H1 (cell line): ENCODE data around the gene CAMKMT. TPM values are rescaled to one million over a fixed set of nuclear protein-coding genes. Genes with fewer than 3 reads are reported as not detected.

Experiments
- CTCF ChIA-PET: fragments of 300-600 bp; sonication (Branson Sonifier 250); formaldehyde crosslinking; loops from one replicate; lab custom pipeline; 2021; ENCODE audit not compliant: partially characterized antibody; lab: Charles Lee
- POLR2A ChIA-PET: fragments of 300-600 bp; sonication (Branson Sonifier 250); formaldehyde crosslinking; loops from one replicate; lab custom pipeline; 2021; ENCODE audit warnings: inconsistent platforms; ENCODE audit not compliant: partially characterized antibody; lab: Charles Lee
- DNase-seq, 2 experiments: peaks; one replicate each; pipeline versions ENCODE4 v3.0.0 to v3.0.0-alpha.2; 2010 to 2022; ENCODE audit warnings: low spot score in 2 of 2, low read depth in 1 of 2, mixed read lengths in 1 of 2
- FAIRE-seq: peaks from 2 replicates; lab custom pipeline; 2011; peaks lifted over from hg19 to GRCh38; lab: Jason Lieb, UNC
- H2AFZ ChIP-seq: 2 replicates; pipeline ENCODE4 v1.8.1; 2012; ENCODE audit warnings: low read length, inconsistent platforms
- H2AK5ac ChIP-seq: 2 replicates; pipeline ENCODE4 v1.6.1; 2013; ENCODE audit warnings: low read depth, low read length
- H2BK120ac ChIP-seq: replicated peaks from 2 replicates; pipeline ENCODE3; 2013; ENCODE audit warnings: low read depth, low read length, inconsistent platforms
- H2BK12ac ChIP-seq: 2 replicates; pipeline ENCODE4 v1.6.1; 2013; ENCODE audit warnings: low read depth, low read length
- H2BK15ac ChIP-seq: 2 replicates; pipeline ENCODE4 v1.6.1; 2013; ENCODE audit warnings: low read length
- H2BK20ac ChIP-seq: 2 replicates; pipeline ENCODE4 v1.6.1; 2013; ENCODE audit warnings: low read length
- H2BK5ac ChIP-seq: 2 replicates; pipeline ENCODE4 v1.6.1; 2013; ENCODE audit warnings: low read depth, low read length
- H3K14ac ChIP-seq: 2 replicates; pipeline ENCODE4 v1.6.1; 2013; ENCODE audit warnings: inconsistent platforms; ENCODE audit not compliant: insufficient read length
- H3K18ac ChIP-seq: 2 replicates; pipeline ENCODE4 v1.6.1; 2013; ENCODE audit warnings: low read length; ENCODE audit errors: extremely low read depth
- H3K23ac ChIP-seq: 2 replicates; pipeline ENCODE4 v1.6.1; 2013; ENCODE audit warnings: inconsistent platforms; ENCODE audit not compliant: insufficient read length
- H3K23me2 ChIP-seq: 2 replicates; pipeline ENCODE4 v1.6.1; 2013; ENCODE audit warnings: low read depth, low read length
- H3K27ac ChIP-seq: 2 replicates; pipeline ENCODE4 v1.6.1; 2011; ENCODE audit warnings: low read depth, low read length, inconsistent platforms
- H3K27me3 ChIP-seq, 4 experiments: replicated peaks in 1 of 4; 1 replicate in 1 of 4; 2 replicates in 3 of 4; pipeline versions ENCODE4 v1.6.1 to v1.8.1; 2011 to 2013; ENCODE audit warnings: low read length in 3 of 4, mild to moderate bottlenecking in 3 of 4, inconsistent platforms in 2 of 4, mixed read lengths in 2 of 4, moderate library complexity in 1 of 4; ENCODE audit not compliant: control insufficient read depth in 3 of 4, insufficient read depth in 3 of 4; ENCODE audit errors: extremely low read depth in 1 of 4
- H3K36me3 ChIP-seq, 4 experiments: 2 replicates each; pipeline versions ENCODE4 v1.6.1 to v1.8.1; 2011 to 2013; ENCODE audit warnings: mild to moderate bottlenecking in 4 of 4, low read length in 3 of 4, moderate library complexity in 2 of 4, control low read depth in 1 of 4, inconsistent platforms in 1 of 4; ENCODE audit not compliant: insufficient read depth in 4 of 4, control insufficient read depth in 2 of 4
- H3K4ac ChIP-seq: replicated peaks from 2 replicates; pipeline ENCODE3; 2013; ENCODE audit warnings: low read length, low read depth, mixed read lengths, inconsistent platforms; ENCODE audit not compliant: insufficient read length
- H3K4me1 ChIP-seq, 4 experiments: replicated peaks in 1 of 4; 1 replicate in 1 of 4; 2 replicates in 3 of 4; pipeline versions ENCODE4 v1.6.1 to v1.8.1; 2011 to 2013; ENCODE audit warnings: low read length in 3 of 4, inconsistent platforms in 2 of 4, mixed read lengths in 1 of 4; ENCODE audit not compliant: insufficient read depth in 4 of 4, control insufficient read depth in 3 of 4
- H3K4me2 ChIP-seq, 2 experiments: 2 replicates each; pipeline versions ENCODE4 v1.6.1 to v1.8.1; 2011 to 2013; ENCODE audit warnings: low read depth in 2 of 2, low read length in 2 of 2, control low read depth in 1 of 2, inconsistent platforms in 1 of 2, mild to moderate bottlenecking in 1 of 2; ENCODE audit not compliant: insufficient read depth in 1 of 2
- H3K4me3 ChIP-seq, 4 experiments: fragments of 200-600, 300-600 bp in 1 of 4; sonication (generic), shearing (Covaris generic), sonication (Bioruptor Twin) in 1 of 4; 2 replicates each; pipeline versions ENCODE4 v1.5.1 to v1.8.1; 2011 to 2016; ENCODE audit warnings: low read length in 4 of 4, low read depth in 3 of 4, control low read depth in 2 of 4, inconsistent platforms in 2 of 4, mild to moderate bottlenecking in 2 of 4, mixed read lengths in 1 of 4, moderate library complexity in 1 of 4; ENCODE audit not compliant: insufficient read depth in 2 of 4; ENCODE audit errors: extremely low read depth in 1 of 4
- H3K56ac ChIP-seq: replicated peaks from 2 replicates; pipeline ENCODE3; 2013; ENCODE audit warnings: low read depth, mild to moderate bottlenecking, mixed read lengths, low read length, inconsistent platforms; ENCODE audit not compliant: insufficient read length
- H3K79me1 ChIP-seq: 2 replicates; pipeline ENCODE4 v1.6.1; 2013; ENCODE audit warnings: low read depth, low read length, control low read depth
- H3K79me2 ChIP-seq, 2 experiments: 2 replicates each; pipeline versions ENCODE4 v1.6.1 to v1.8.1; 2012 to 2013; ENCODE audit warnings: low read length in 2 of 2, mild to moderate bottlenecking in 2 of 2, inconsistent platforms in 1 of 2; ENCODE audit not compliant: insufficient read depth in 2 of 2, control insufficient read depth in 1 of 2
- H3K9ac ChIP-seq, 4 experiments: replicated peaks in 1 of 4; 1 replicate in 1 of 4; 2 replicates in 3 of 4; pipeline versions ENCODE4 v1.6.1 to v1.8.1; 2011 to 2013; ENCODE audit warnings: low read depth in 3 of 4, low read length in 3 of 4, control low read depth in 2 of 4, mild to moderate bottlenecking in 2 of 4, moderate library complexity in 2 of 4, inconsistent platforms in 1 of 4; ENCODE audit errors: extremely low read depth in 1 of 4
- H3K9me3 ChIP-seq, 2 experiments: 2 replicates each; pipeline versions ENCODE4 v1.6.1 to v1.8.1; 2012 to 2013; ENCODE audit warnings: mild to moderate bottlenecking in 2 of 2, moderate library complexity in 2 of 2, control low read depth in 1 of 2, inconsistent platforms in 1 of 2, low read depth in 1 of 2, low read length in 1 of 2, mixed read lengths in 1 of 2; ENCODE audit not compliant: insufficient read depth in 2 of 2
- H4K20me1 ChIP-seq, 2 experiments: replicated peaks in 1 of 2; 2 replicates each; pipeline versions ENCODE3 to v1.8.1; 2011 to 2013; ENCODE audit warnings: inconsistent platforms in 2 of 2, low read length in 2 of 2, mild to moderate bottlenecking in 1 of 2; ENCODE audit not compliant: insufficient read depth in 2 of 2, control insufficient read depth in 1 of 2
- H4K5ac ChIP-seq: 2 replicates; pipeline ENCODE4 v1.6.1; 2013; ENCODE audit warnings: low read length, low read depth, mixed read lengths, inconsistent platforms; ENCODE audit not compliant: insufficient read length
- H4K8ac ChIP-seq: 2 replicates; pipeline ENCODE4 v1.8.0; 2013; ENCODE audit warnings: mild to moderate bottlenecking, moderate library complexity, low read length, inconsistent platforms; ENCODE audit not compliant: insufficient read depth; ENCODE audit errors: extremely low read depth
- H4K91ac ChIP-seq: replicated peaks from 2 replicates; pipeline ENCODE3; 2013; ENCODE audit warnings: low read length, mixed read lengths, inconsistent platforms; ENCODE audit not compliant: insufficient read length
- CBX8 ChIP-seq: fragments of 300-800, 300-1000 bp; sonication (generic); IDR thresholded peaks from 2 replicates; pipeline ENCODE4 v1.7.1; 2016; ENCODE audit warnings: low read depth, low read length, borderline replicate concordance
- CHD1 ChIP-seq: IDR thresholded peaks from 2 replicates; pipeline ENCODE4 v1.6.1; 2012; ENCODE audit warnings: low read depth, low read length, improper control_type of control experiment
- CTBP2 ChIP-seq: IDR thresholded peaks from 2 replicates; pipeline ENCODE4 v1.7.0; 2011; ENCODE audit warnings: borderline replicate concordance, mild to moderate bottlenecking, moderate library complexity, mixed read lengths, low read length; ENCODE audit not compliant: insufficient read depth, insufficient read length
- EGR1 ChIP-seq: IDR thresholded peaks from 2 replicates; pipeline ENCODE4 v1.6.1; 2011; ENCODE audit warnings: low read depth, low read length, borderline replicate concordance
- KDM1A ChIP-seq: fragments of 200-600, 300-600 bp; sonication (generic); IDR thresholded peaks from 2 replicates; pipeline ENCODE4 v1.7.1; 2016; ENCODE audit warnings: mild to moderate bottlenecking, low read length, borderline replicate concordance
- KDM4A ChIP-seq: IDR thresholded peaks from one replicate; pipeline ENCODE4 v1.7.1; 2012; ENCODE audit warnings: low read depth, mild to moderate bottlenecking, moderate library complexity, low read length, inconsistent platforms; ENCODE audit not compliant: severe bottlenecking
- POLR2A ChIP-seq, 2 experiments: IDR thresholded peaks; 1 replicate in 1 of 2; 2 replicates in 1 of 2; pipeline ENCODE4 v1.6.1; 2011; ENCODE audit warnings: low read depth in 2 of 2, low read length in 2 of 2, mild to moderate bottlenecking in 2 of 2; ENCODE audit errors: control extremely low read depth in 1 of 2
- RAD21 ChIP-seq, 2 experiments: IDR thresholded peaks in 1 of 2; conservative IDR thresholded peaks in 1 of 2; 2 replicates each; pipeline ENCODE4 v1.6.1; 2011; ENCODE audit warnings: low read depth in 2 of 2, low read length in 2 of 2, improper control_type of control experiment in 1 of 2, inconsistent platforms in 1 of 2, mild to moderate bottlenecking in 1 of 2, moderate library complexity in 1 of 2
- SIN3A ChIP-seq, 2 experiments: IDR thresholded peaks in 1 of 2; conservative IDR thresholded peaks in 1 of 2; 2 replicates each; pipeline ENCODE4 v1.6.1; 2011 to 2012; ENCODE audit warnings: low read length in 2 of 2, improper control_type of control experiment in 1 of 2, low read depth in 1 of 2, mild to moderate bottlenecking in 1 of 2
- SIRT6 ChIP-seq: IDR thresholded peaks from one replicate; pipeline ENCODE4 v1.7.1; 2012; ENCODE audit warnings: low read length, inconsistent platforms
- SP2 ChIP-seq: IDR thresholded peaks from 2 replicates; pipeline ENCODE4 v1.6.1; 2012; ENCODE audit warnings: mild to moderate bottlenecking, low read length, inconsistent platforms
- SUZ12 ChIP-seq: fragments of 200-600 bp; sonication (generic); IDR thresholded peaks from 2 replicates; pipeline ENCODE4 v1.6.1; 2012; ENCODE audit warnings: mild to moderate bottlenecking, inconsistent platforms, low read length, moderate library complexity, mixed read lengths
- YY1 ChIP-seq: IDR thresholded peaks from 2 replicates; pipeline ENCODE4 v1.6.1; 2011; ENCODE audit warnings: low read depth, mild to moderate bottlenecking, low read length
- polyA plus RNA-seq, 7 experiments: library from polyadenylated mRNA; depleted of rRNA in 3 of 7; stranded (reverse) in 5 of 7; unstranded in 2 of 7; fragments of >200 nt in 5 of 7; fragments of 200-250 nt in 2 of 7; gene quantifications; 1 replicate in 5 of 7; 2 replicates in 1 of 7; 4 replicates in 1 of 7; pipeline versions ENCODE4 v1.2.1 to v1.2.3, GENCODE V29; 2011 to 2013; ENCODE audit warnings: missing spikeins in 2 of 7, mixed read lengths in 2 of 7
- total RNA-seq: library from RNA; stranded (reverse); fragmentation: NEBNext Ultra II Directional; extraction: Animal tissue kit (Norgen Biotek cat#: 25700); gene quantifications from 2 replicates; pipeline ENCODE4 v1.2.1, GENCODE V29; 2021

Gene CAMKMT
- total and polyA plus RNA-seq, 2 of the 8 experiments (the other 6 are each of a cell fraction or from before 2014, with no cell fraction given) = 14.7 to 22.4 TPM

DNA sequence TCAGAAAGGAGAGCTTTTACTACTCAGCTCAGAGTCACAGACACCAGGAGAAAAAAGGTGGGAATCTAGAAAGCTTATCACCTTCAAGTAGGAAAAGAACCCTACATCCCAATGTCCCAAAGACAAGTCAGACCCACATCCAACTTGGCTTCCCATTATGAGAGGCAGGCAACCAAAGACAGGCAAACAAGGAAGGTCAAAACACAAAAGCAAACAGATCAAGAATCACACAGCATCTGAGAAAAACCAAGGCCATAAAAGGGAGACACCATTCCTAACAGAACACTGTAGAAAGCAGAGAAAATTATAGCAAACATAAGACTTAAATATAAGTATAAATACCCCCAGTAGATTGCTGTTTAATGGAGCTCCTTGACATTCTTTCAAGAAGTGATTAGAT is 45.8 kb upstream of the CAMKMT start:
- H2BK20ac ChIP-seq = no peak overlapping the region
- no peaks in the 10 kb centered on the region for H3K4me1 ChIP-seq
- H2AFZ ChIP-seq = no peak overlapping the region
- H4K91ac ChIP-seq = no peak overlapping the region
- peaks cover 0 to 30% (median 12%) of the 10 kb centered on the region in 4 experiments; a peak in 4 of 8 replicates for H3K36me3 ChIP-seq
- H3K23me2 ChIP-seq = no peaks in the 10 kb centered on the region
- H3K79me2 ChIP-seq = no peaks in the 10 kb centered on the region
- no peak overlapping the region for H2BK12ac ChIP-seq
- H3K18ac ChIP-seq = no peak overlapping the region
- H3K23ac ChIP-seq = no peak overlapping the region
- no peaks in the 10 kb centered on the region for H3K27me3 ChIP-seq
- H3K27ac ChIP-seq = no peak overlapping the region
- no peak overlapping the region for H2BK5ac ChIP-seq
- H2BK15ac ChIP-seq = no peak overlapping the region
- H4K20me1 ChIP-seq = no peaks in the 10 kb centered on the region
- CTCF ChIA-PET = interaction anchor here (0.6 to 0.7 kb wide), 2 partner anchors 272 to 286 kb away, joined by 3 read pairs; no protein-coding TSS in a partner anchor
- H3K4ac ChIP-seq = no peak overlapping the region
- no peak for TF ChIP-seq SIN3A (conservative IDR thresholded peaks at IDR 0.05 in 1 of 2, IDR thresholded peaks at IDR 0.05 in 1 of 2; ENCODE audit: low read depth in 1 of 2, low read length in 2 of 2)
- TF ChIP-seq POLR2A (IDR thresholded peaks at IDR 0.05; ENCODE audit: control extremely low read depth in 1 of 2, low read depth in 2 of 2, low read length in 2 of 2) = no peak
- no peak for TF ChIP-seq KDM4A
- TF ChIP-seq SUZ12 = no peak
- no peak for TF ChIP-seq KDM1A
- no peak for TF ChIP-seq RAD21 (IDR thresholded peaks at IDR 0.05 in 1 of 2, conservative IDR thresholded peaks at IDR 0.05 in 1 of 2; ENCODE audit: low read depth in 2 of 2, low read length in 2 of 2)
- no peak for TF ChIP-seq CTBP2
- TF ChIP-seq CHD1 = no peak
- no peak for TF ChIP-seq SP2
- no peak for TF ChIP-seq EGR1
- no peak for TF ChIP-seq YY1
- no peak for TF ChIP-seq SIRT6
- TF ChIP-seq CBX8 = no peak
- no peak overlapping the region for H3K4me3 ChIP-seq
- H3K9ac ChIP-seq = no peak overlapping the region
- no peak overlapping the region for H2AK5ac ChIP-seq
- no peak overlapping the region for H4K8ac ChIP-seq
- H4K5ac ChIP-seq = no peak overlapping the region
- H3K14ac ChIP-seq = no peak overlapping the region
- no peak overlapping the region for H3K56ac ChIP-seq
- no peak for DNase-seq
- H3K79me1 ChIP-seq = no peaks in the 10 kb centered on the region
- H3K9me3 ChIP-seq = peaks cover under 1 to 6% of the 10 kb centered on the region in 2 experiments; a peak in 3 of 4 replicates
- H2BK120ac ChIP-seq = no peak overlapping the region
- FAIRE-seq = no peak
- POLR2A ChIA-PET = no interaction called here
- no peak overlapping the region for H3K4me2 ChIP-seq
